ENCODE measurements around the gene CKLF.

The CKLF gene

GRCh38 chr16:66510298-66510697 lies 42.1 kb upstream of the CKLF start:
- H4K20me1 ChIP-seq (ENCODE audit: control insufficient read depth, insufficient read depth, low read depth, low read length) = no peaks in the 10 kb centered on the region
- no peaks in the 10 kb centered on the region for H3K9me3 ChIP-seq (ENCODE audit: control insufficient read depth, insufficient read depth, low read length)
- H3F3A ChIP-seq (ENCODE audit: control insufficient read depth, insufficient read depth) = no peaks in the 10 kb centered on the region
- no peak overlapping the region for H3K4me2 ChIP-seq (ENCODE audit: low read length)
- no peaks in the 10 kb centered on the region for H3K79me2 ChIP-seq (ENCODE audit: control insufficient read depth, low read length)
- TF ChIP-seq EZH2phosphoT487 (IDR thresholded peaks at IDR 0.05; ENCODE audit: borderline replicate concordance, low read length) (no peak), CTCF (IDR thresholded peaks at IDR 0.05; ENCODE audit: low read depth, low read length, poor library complexity, severe bottlenecking) (no peak)
- H3K4me1 ChIP-seq (ENCODE audit: control insufficient read depth, low read length) = no peaks in the 10 kb centered on the region
- H3K9me2 ChIP-seq (replicated peaks; ENCODE audit: control insufficient read depth, low read length) = no peaks in the 10 kb centered on the region
- H3K27me3 ChIP-seq (ENCODE audit: control insufficient read depth, low read length) = peaks cover 4% of the 10 kb centered on the region; the same call in 1 of the 2 replicates
- no peaks in the 10 kb centered on the region for H3K36me3 ChIP-seq (ENCODE audit: control insufficient read depth, low read length)
- H3K4me3 ChIP-seq (ENCODE audit: low read length) = no peak overlapping the region
- no peak overlapping the region for H3K27ac ChIP-seq (ENCODE audit: low read depth, low read length)

GRCh38 chr16:66510711-66511601 lies 41.4 kb upstream of the CKLF start:
- H4K20me1 ChIP-seq (ENCODE audit: control insufficient read depth, insufficient read depth, low read depth, low read length) = no peaks in the 10 kb centered on the region
- no peaks in the 10 kb centered on the region for H3F3A ChIP-seq (ENCODE audit: control insufficient read depth, insufficient read depth)
- no peak for TF ChIP-seq CTCF (IDR thresholded peaks at IDR 0.05; ENCODE audit: low read depth, low read length, poor library complexity, severe bottlenecking)
- peaks cover 6% of the 10 kb centered on the region for H3K4me1 ChIP-seq (ENCODE audit: control insufficient read depth, low read length)
- H3K79me2 ChIP-seq (ENCODE audit: control insufficient read depth, low read length) = no peaks in the 10 kb centered on the region
- H3K27me3 ChIP-seq (ENCODE audit: control insufficient read depth, low read length) = peaks cover 4% of the 10 kb centered on the region; the same call in 1 of the 2 replicates
- no peak overlapping the region for H3K4me3 ChIP-seq (ENCODE audit: low read length)
- H3K4me2 ChIP-seq (ENCODE audit: low read length) = no peak overlapping the region
- no peak overlapping the region for H3K27ac ChIP-seq (ENCODE audit: low read depth, low read length)
- H3K9me3 ChIP-seq (ENCODE audit: control insufficient read depth, insufficient read depth, low read length) = no peaks in the 10 kb centered on the region
- no peaks in the 10 kb centered on the region for H3K9me2 ChIP-seq (replicated peaks; ENCODE audit: control insufficient read depth, low read length)
- H3K36me3 ChIP-seq (ENCODE audit: control insufficient read depth, low read length) = no peaks in the 10 kb centered on the region

GRCh38 chr16:66511602-66512271 lies 40.6 kb upstream of the CKLF start:
- Histone ChIP-seq H3F3A (ENCODE audit: control insufficient read depth, insufficient read depth) (peaks cover 4% of the 10 kb centered on the region; the same call in 1 of the 2 replicates), H3K4me2 (ENCODE audit: low read length) (no peak overlapping the region), H3K36me3 (ENCODE audit: control insufficient read depth, low read length) (no peaks in the 10 kb centered on the region), H3K79me2 (ENCODE audit: control insufficient read depth, low read length) (no peaks in the 10 kb centered on the region), H4K20me1 (ENCODE audit: control insufficient read depth, insufficient read depth, low read depth, low read length) (no peaks in the 10 kb centered on the region), H3K4me1 (ENCODE audit: control insufficient read depth, low read length) (peaks cover 14% of the 10 kb centered on the region), H3K27me3 (ENCODE audit: control insufficient read depth, low read length) (peaks cover 4% of the 10 kb centered on the region; the same call in 1 of the 2 replicates), H3K9me3 (ENCODE audit: control insufficient read depth, insufficient read depth, low read length) (no peaks in the 10 kb centered on the region), H3K9me2 (replicated peaks; ENCODE audit: control insufficient read depth, low read length) (no peaks in the 10 kb centered on the region), H3K4me3 (ENCODE audit: low read length) (no peak overlapping the region), H3K27ac (ENCODE audit: low read depth, low read length) (no peak overlapping the region)
- TF ChIP-seq EZH2phosphoT487 (IDR thresholded peaks at IDR 0.05; ENCODE audit: borderline replicate concordance, low read length) (no peak), CTCF (IDR thresholded peaks at IDR 0.05; ENCODE audit: low read depth, low read length, poor library complexity, severe bottlenecking) (no peak)
